GM21367 (cell line): Measurements from ENCODE around the gene CLIC6.
"Not testable (repeated sequence)": the region's sequence is repeated elsewhere in the genome, so short reads cannot be mapped to it uniquely, and the experiment has no call there.

Experiments
- ATAC-seq: cut with Tn5 transposase; IDR thresholded peaks from one replicate; pipeline ENCODE4 v1.9.1; 2021; ENCODE audit not compliant: unreplicated experiment

CLIC6 gene

GRCh38 chr21:34691390-34692032 lies 22.7 kb downstream of the CLIC6 start:
- no peak for ATAC-seq

DNA sequence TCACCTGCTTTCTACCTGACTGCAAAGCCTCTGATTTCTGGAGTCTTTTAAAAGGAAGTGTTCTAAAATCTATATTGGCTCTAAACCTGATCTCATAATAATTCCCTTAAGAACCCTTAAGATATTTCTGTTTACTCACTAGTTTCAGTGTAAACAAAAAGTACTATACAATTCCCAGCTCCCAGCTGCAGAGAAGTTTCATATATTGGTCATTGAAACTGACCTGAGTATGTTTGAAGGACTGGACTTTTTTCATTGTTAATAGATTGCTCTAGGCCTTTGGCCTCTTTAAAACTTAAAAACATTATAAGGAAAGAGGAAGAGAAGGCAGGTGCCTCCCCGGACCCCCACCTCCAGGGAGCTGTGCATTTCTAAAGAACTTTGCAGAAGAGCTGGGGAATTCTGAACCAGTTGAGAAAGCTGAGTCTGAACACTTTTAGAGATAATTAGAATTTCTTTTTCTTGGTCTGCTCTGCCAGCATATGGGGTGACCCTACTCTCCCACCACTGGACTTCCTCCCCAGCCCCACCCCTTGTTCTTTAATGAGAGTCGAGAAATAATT lies 23.7 kb downstream of the CLIC6 start:
- no peak for ATAC-seq

DNA sequence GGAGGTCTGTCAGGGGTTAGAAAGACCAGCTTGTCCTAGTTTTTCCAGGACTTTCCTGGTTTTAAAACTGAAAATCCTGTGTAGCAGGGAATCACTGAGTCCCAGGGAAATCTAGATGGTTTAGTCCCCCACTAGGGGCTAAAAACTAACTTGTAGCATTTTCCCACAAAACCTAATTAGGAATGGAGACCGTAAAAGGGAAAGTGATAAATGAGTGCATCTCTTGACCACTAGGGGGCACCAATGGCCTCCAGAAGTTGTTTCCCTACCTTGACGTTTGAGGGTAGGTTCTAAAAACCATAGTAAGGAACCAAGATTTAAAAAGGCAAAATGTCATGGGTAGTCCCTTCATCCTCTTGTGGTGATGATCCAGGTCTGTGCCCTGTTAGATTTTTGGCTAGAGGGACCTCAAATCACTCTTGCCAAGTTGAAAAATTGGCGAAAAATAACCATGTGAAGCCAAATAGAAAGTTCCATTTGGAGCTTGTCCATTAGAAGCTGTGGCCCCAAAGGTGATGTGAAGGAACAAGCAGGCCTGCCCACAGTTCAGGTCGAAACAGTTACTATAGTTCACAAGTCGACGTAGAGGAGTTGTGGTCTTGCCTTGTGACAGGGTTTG lies 24.5 kb downstream of the CLIC6 start:
- no peak for ATAC-seq

DNA sequence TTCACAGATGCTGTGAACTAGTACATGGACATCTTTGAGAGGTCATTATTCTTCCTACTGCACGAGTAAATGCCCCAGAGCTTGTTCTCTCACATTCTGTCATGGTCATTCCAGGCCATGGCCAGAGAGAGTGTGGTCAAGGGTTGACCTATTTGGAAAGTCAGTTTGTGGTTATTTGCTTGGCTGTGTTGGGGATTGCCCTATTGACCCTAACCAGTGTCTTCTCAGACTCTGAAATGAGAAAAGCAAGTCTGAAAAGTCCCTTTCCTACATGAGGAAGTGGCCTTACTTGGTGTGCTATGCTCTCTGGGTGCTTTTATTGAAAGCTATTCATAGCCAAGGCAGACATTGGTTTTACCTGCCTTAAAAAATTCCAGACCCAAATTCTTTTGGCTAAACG lies 26.6 kb downstream of the CLIC6 start:
- ATAC-seq, result peak; percentile 65

GRCh38 chr21:34696121-34696520 lies 27.3 kb downstream of the CLIC6 start:
- no peak for ATAC-seq

- no peak for ATAC-seq
Measured at GRCh38 chr21:34697826-34698225, 29.0 kb downstream of the CLIC6 start.

- no peak for ATAC-seq
Measured at GRCh38 chr21:34698270-34699015, 29.6 kb downstream of the CLIC6 start.

DNA sequence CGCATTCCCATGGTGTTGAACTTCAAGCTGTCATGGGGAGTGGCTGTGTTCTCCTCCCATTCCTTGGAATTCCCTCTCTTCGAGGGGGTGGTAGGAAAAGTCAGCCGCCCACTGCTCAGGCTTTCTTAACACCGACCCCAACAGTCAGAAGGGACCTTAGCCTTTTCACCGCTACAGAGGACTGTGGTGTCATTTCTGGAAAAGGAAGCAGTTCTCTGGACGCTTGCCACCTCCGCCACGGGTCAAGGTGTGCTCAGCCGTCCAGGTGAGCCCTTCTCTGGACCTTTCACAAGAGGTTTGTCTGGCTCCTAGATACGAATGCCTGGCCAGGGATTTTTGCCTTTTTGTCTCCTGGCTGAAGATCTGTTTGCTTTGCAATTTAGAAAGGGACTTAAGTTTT lies 31.8 kb downstream of the CLIC6 start:
- no peak for ATAC-seq

DNA sequence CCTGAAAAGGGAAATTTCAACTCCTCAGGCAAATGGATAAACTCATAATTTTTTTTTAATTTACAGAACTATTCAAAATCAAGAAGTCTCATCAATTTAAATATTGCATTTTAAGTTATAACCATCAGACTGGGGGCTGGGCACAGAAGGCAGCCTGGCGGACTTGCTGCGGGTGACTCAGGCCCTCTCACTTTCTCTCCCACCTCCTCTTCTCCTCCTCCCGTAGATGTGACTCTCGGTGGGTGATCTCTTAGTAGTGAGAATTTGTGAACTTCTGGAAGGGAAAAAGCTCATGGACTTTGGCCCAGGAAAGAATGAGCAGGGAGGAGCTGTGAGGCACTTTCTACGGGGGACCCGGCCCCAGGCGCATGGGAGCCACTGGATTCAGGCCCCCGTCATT lies 32.9 kb downstream of the CLIC6 start:
- no peak for ATAC-seq

- ATAC-seq, result no peak
Measured at GRCh38 chr21:34702341-34703170, 33.8 kb downstream of the CLIC6 start.

DNA sequence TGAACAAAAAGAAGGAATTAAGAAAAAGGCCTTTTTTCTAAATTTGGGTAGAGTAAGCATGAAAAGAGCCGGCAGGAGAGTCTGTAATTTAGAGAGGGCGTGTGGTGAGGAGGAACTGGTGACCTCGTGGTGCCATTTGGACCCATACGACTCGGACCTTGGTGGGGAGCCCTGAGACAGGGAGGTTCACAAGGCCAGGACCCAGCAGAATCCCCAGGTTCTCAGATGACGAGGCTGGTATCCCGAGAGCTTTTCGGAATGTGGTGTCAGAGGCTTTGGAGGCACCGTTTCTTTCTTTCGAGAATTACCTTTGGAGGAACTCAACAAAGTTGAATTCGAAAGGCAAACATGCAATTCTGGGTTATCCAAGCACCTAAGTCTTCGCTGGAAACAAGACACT lies 34.8 kb downstream of the CLIC6 start:
- no peak for ATAC-seq

GRCh38 chr21:34704119-34704518 lies 35.3 kb downstream of the CLIC6 start:
- ATAC-seq, result no peak

GRCh38 chr21:34705011-34705410 lies 36.2 kb downstream of the CLIC6 start:
- no peak for ATAC-seq

DNA sequence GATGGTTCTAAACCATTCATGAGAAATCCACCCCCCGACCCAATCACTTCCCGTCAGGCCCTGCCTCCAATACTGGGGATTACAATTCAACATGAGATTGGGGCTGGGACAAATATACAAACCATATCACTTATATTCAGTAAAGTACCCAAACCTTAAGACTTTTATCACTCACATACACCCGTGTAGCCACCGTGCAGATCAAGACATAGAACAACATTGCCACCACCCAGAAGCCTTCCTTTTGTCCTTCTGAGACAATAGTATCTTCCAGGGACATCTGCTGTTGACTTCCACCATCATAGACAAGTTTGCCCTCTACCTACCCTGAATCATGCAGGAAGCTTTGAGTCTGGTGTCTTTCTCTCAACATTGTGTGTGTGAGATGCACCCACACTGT lies 37.5 kb downstream of the CLIC6 start:
- ATAC-seq, result no peak

- ATAC-seq, result peak; percentile 87
Measured at GRCh38 chr21:34707876-34708325, 39.1 kb downstream of the CLIC6 start.

DNA sequence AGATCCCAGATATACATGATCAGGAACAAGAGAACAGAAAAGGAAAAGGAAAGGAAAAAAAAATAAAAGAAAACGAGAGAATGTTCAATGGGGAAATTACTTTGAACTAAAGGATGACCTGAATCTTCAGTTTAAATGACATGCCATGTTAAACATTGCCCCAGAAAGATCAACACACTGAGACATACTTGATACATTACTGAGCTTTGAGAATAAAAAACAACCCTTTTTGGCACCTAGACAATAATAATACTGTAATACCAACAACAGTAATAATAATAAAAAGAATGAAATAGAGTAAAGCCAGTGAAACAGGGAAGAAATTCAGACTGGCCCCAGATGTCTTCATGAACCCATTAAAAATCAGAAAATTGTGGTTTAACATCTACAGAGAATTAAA lies 44.8 kb downstream of the CLIC6 start:
- no peak for ATAC-seq

- ATAC-seq, result no peak
Measured at GRCh38 chr21:34715518-34715917, 46.7 kb downstream of the CLIC6 start.

- ATAC-seq, result no peak
Measured at GRCh38 chr21:34715985-34716596, 47.3 kb downstream of the CLIC6 start.

DNA sequence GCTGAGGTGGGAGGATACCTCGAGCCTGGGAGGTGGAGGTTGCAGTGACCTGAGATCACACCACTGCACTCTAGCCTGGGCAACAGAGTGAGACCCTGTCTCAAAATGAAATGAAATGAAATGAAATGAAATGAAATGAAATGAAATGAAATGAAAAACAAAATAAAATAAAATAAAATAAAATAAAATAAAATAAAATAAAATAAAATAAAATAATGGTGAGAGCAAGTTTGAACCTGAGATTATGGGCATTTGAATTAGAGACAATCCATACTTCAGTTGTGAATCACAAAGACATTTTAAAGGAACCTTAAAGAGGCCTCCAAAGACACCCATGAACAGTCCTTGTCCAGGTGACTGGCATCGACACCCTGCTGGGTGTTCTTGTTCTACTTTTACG lies 49.7 kb downstream of the CLIC6 start:
- not testable (repeated sequence) for ATAC-seq

- ATAC-seq, result no peak
Measured at GRCh38 chr21:34722684-34723300, 54.0 kb downstream of the CLIC6 start.
